GM18909 (cell line): ENCODE results near the gene NCOA3.

Experiments
- ATAC-seq: cut with Tn5 transposase; IDR thresholded peaks from one replicate; pipeline ENCODE4 v1.9.1; 2021; ENCODE audit warnings: mild to moderate bottlenecking; ENCODE audit not compliant: unreplicated experiment, poor library complexity

The NCOA3 gene

GRCh38 chr20:47618479-47618878 lies 116.8 kb downstream of the NCOA3 start:
- no peak for ATAC-seq

DNA sequence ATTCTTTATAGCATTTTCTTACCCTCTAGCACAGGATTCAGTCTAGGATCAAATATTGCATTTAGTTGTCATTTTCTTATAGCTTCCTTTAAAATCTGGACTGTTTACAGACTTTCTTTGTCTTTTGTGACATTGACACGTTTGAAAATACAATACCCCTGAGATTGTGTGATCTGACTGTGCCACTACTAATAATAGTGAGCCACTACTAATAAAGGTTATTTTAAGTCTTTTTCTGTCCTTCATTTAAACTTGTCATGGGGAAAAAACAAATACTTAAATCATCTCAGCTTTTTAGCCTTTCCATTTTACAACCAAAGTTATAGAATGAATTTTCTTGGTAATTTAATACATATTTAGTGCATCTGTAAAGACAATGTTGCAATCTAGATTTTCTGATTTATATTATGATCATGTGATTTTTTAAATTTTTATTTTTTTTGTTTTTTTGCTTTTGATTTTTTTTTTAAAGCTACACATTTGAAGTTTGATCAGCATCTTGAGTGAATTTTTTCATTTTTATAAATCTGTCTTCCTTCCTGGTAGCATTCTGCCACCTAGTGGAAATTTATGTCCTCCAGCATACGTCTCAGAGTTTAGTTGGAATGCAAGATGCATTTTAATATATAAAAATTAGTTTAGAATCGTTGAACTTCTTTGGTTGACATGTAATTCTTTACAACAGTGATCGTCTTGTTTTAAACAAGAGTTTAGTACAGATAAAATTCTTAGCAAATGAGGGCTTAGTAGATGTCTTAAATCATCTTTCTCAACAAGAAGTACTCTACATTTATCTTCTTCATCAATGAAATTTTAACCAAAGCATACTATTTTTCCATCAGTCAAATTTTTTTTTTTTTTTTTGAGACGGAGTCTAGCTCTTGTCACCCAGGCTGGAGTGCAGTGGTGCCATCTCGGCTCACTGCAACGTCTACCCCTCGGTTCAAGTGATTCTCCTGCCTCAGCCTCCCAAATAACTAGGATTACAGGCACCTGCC lies 119.4 kb downstream of the NCOA3 start:
- no peak for ATAC-seq

- ATAC-seq, result no peak
These were observed 120.5 kb downstream of the NCOA3 start for GRCh38 chr20:47622118-47622665.

- no peak for ATAC-seq
These were observed 121.5 kb downstream of the NCOA3 start for GRCh38 chr20:47623206-47623605.

GRCh38 chr20:47627540-47627939 lies 125.9 kb downstream of the NCOA3 start:
- ATAC-seq, result no peak

GRCh38 chr20:47629907-47630306 lies 128.2 kb downstream of the NCOA3 start:
- ATAC-seq, result no peak

DNA sequence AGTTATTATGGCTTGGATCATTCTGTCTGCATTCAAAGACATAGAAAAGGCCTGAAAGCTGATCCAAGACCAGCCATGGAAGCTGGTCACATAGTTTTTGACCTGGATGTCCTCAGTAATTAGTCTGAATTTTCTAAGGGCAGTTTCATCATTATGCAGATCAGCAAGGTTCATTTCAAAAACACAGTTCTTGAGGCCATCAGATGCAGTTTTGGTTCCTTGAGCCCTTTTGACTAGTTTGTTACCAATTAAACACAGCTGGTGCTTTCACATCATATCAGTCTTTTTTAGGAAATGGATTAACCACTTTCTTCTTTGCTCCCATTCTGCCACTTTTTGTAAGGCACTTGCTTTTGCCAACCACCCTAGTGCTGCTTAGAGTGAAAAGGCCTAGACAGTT lies 129.4 kb downstream of the NCOA3 start:
- ATAC-seq, result no peak

DNA sequence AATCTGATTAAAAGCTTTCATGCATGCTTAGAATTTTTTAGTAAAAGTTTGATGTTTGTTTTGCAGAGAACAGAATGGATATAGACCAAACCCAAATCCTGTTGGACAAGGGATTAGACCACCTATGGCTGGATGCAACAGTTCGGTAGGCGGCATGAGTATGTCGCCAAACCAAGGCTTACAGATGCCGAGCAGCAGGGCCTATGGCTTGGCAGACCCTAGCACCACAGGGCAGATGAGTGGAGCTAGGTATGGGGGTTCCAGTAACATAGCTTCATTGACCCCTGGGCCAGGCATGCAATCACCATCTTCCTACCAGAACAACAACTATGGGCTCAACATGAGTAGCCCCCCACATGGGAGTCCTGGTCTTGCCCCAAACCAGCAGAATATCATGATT lies 133.6 kb downstream of the NCOA3 start:
- ATAC-seq, result no peak

DNA sequence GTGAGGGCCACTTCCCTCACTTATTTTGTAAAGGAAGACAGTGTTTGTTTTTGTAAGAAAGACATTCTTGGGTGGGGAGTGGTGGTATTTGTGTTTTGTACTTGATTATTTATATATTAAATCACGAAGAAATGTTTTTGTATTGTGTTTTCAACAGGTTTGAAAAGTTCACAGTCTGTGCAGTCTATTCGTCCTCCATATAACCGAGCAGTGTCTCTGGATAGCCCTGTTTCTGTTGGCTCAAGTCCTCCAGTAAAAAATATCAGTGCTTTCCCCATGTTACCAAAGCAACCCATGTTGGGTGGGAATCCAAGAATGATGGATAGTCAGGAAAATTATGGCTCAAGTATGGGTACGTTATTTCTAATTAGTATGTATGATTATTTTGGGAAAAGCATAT lies 137.2 kb downstream of the NCOA3 start:
- ATAC-seq, result no peak

DNA sequence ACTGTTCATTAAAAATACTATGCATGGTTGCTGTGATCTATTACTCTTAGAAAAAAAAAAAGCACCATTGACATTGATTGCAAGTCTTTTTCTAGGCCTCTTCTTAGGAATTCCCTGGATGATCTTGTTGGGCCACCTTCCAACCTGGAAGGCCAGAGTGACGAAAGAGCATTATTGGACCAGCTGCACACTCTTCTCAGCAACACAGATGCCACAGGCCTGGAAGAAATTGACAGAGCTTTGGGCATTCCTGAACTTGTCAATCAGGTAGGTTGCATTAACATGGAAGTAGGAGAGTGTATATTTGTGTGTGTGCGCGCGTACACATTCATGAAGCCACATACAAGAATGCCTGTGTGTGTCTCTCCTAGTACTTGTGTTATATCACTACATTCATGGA lies 140.4 kb downstream of the NCOA3 start:
- ATAC-seq, result no peak

- ATAC-seq, result no peak
These were observed 140.9 kb downstream of the NCOA3 start for GRCh38 chr20:47642624-47643023.

DNA sequence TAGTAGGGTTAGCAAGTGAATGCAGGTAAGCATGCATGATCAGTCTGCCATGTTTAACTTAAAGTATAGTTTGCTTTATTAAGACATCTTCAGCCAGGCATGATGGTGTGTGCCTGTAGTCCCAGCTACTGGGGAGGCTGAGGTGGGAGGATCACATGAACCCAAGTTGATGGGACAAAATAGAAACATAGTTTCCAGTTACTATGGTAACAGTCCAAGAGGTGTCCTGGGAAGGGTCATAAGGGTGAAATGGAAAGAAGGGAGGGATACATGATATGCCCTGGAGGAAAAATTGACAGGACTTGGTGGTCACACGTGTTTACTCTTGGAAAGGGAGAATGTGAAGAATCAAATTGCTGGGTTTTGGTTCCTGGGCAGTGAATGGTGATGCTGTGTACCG lies 143.9 kb downstream of the NCOA3 start:
- no peak for ATAC-seq

GRCh38 chr20:47647994-47648393 lies 146.3 kb downstream of the NCOA3 start:
- no peak for ATAC-seq

- ATAC-seq, result no peak
These were observed 147.3 kb downstream of the NCOA3 start for GRCh38 chr20:47648943-47649342.

GRCh38 chr20:47652301-47652700 lies 150.6 kb downstream of the NCOA3 start:
- ATAC-seq, result no peak

DNA sequence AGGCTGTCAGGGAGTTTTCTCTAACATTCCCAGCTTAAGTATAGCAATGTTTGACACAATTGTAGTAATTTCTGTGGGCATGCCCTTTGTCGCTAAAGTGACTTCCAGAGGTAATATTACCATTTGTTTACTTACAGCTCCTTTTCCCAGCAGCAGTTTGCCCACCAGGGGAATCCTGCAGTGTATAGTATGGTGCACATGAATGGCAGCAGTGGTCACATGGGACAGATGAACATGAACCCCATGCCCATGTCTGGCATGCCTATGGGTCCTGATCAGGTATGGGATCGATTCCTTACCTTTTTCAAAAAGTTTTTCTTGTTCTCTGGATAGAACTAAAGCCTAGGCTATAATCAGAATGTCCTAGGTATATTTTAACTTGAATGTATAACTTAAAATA lies 151.1 kb downstream of the NCOA3 start:
- ATAC-seq, result no peak

GRCh38 chr20:47653869-47654268 lies 152.2 kb downstream of the NCOA3 start:
- no peak for ATAC-seq

GRCh38 chr20:47654370-47654769 lies 152.7 kb downstream of the NCOA3 start:
- ATAC-seq, result no peak

- ATAC-seq, result no peak
These were observed 153.9 kb downstream of the NCOA3 start for GRCh38 chr20:47655635-47656034.

GRCh38 chr20:47656318-47656717 lies 154.6 kb downstream of the NCOA3 start:
- ATAC-seq, result no peak

GRCh38 chr20:47659904-47660601 lies 158.4 kb downstream of the NCOA3 start:
- ATAC-seq, result no peak
